Activated CD8-positive, alpha-beta memory T cell treated with anti-CD3 and anti-CD28 coated beads for 24 hours (primary cell): ENCODE measurements around the gene BCL2L14.
"Not testable (repeated sequence)": the region's sequence is repeated elsewhere in the genome, so short reads cannot be mapped to it uniquely, and the experiment has no call there.

Experiments used
- DNase-seq: peaks from one replicate; pipeline ENCODE4 v3.0.0-alpha.2; 2020

BCL2L14 gene

DNA sequence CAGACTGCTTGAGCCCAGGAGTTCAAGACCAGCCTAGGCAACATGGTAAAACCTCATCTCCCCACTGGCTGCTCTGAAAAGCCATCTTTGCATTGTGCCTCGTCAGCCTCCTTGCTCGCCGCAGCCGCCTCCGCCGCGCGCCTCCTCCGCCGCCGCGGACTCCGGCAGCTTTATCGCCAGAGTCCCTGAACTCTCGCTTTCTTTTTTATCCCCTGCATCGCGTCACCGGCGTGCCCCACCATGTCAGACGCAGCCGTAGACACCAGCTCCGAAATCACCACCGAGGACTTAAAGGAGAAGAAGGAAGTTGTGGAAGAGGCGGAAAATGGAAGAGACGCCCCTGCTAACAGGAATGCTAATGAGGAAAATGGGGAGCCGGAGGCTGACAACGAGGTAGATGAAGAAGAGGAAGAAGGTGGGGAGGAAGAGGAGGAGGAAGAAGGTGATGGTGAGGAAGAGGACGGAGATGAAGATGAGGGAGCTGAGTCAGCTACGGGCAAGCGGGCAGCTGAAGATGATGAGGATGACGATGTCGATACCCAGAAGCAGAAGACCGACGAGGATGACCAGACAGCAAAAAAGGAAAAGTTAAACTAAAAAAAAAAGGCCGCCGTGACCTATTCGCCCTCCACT lies 40.3 kb downstream of the BCL2L14 start:
- DNase-seq = not testable (repeated sequence)

DNA sequence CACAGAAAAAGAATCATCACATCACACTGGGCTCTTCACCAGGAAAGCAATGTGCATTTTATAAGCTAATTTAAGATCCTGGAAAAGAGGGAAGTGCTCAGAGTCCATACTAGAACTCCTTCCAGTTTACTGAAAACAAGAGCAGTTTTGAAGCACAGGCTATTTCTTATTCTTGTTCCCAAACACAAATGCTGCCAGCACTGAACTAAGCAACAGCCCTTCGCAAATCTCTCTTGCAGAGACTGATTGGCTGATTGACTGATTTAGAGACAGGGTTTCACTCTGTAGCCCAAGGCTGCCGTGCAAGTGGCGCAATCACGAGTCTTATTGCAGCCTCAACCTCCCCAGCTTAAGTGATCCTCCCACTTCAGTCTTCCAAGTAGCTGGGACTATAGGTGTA lies 44.8 kb downstream of the BCL2L14 start:
- no peak for DNase-seq

DNA sequence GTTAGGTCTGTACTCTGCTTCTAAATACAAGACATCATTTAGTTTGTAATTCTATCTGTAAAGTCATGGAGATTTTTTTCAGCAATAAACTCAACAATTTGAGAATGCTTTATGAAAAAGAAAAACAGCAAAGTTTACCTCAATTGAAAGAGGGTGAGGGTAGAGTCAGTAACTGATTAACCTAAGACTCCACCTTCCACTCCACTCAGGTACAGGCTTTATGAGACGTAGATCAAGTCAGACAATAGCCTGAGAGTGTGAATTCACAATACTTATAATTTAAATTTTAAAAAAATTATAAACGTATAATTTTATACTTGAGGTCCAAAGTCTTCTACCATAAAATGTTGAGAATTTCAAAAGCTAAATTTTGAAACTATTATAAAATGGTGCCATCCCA lies 45.9 kb downstream of the BCL2L14 start:
- no peak for DNase-seq

DNA sequence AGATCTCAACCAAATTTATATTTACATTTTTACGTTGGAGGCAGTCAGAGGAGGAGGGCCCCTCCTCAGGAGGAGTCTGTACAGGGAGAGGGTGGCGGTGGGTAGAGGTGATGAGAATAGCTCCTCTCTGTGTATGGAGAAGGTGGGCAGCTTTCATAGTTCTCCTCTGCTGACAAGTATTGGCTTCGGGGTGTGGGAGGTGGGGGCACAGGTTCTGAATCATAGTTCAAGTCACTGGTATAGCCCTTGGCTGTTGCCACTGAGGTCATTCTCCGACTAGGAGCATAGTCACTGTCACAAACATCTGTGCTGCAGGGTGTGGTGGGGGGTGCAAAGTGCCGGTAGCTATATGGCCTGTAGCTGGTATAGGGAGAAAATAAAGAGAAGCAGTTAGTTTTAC lies 50.3 kb downstream of the BCL2L14 start:
- no peak for DNase-seq

DNA sequence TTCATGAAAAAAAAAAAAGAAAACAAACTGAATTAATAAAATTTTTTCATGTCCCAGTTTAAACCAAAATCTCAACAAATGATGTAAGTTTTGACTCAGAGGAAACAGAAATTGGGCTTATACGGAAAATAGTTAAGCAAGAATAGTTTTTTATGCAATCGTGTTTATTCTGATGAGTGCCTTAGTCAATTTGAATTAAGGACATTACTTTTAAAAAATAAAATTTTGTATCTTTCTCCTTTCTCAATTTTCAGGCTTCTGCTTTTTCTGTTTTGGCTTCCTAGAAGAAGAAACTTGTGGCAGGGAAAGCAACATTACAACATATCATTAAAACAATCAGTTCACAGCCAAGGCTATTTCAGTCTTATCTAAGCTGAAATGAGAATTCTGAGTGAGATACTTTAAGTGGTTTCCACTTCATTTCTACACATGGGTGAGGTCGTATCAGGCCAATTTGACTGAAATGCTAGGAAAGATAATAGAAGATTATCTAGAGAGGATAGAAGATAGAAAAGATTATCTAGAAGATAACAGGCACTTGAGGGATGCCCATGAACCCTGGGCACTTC lies 52.4 kb downstream of the BCL2L14 start:
- no peak for DNase-seq

DNA sequence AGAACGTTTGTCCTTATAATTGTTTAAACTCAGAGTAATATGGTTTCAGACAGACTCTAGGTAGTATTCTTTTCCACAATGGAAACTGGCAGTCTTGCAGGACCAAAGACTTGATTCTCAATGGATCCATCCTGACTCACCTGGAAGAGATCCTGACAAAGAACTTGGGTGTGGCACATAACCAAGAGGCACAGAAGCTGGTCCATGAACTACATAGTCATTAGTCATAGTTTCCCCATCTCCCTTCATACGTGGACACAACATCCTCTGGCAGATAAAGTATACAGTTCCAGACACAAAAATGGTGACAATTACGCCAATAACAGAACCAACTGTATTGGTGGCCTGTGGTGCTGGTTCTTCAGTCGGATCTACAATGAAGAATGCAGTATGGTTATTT lies 55.8 kb downstream of the BCL2L14 start:
- DNase-seq = no peak

DNA sequence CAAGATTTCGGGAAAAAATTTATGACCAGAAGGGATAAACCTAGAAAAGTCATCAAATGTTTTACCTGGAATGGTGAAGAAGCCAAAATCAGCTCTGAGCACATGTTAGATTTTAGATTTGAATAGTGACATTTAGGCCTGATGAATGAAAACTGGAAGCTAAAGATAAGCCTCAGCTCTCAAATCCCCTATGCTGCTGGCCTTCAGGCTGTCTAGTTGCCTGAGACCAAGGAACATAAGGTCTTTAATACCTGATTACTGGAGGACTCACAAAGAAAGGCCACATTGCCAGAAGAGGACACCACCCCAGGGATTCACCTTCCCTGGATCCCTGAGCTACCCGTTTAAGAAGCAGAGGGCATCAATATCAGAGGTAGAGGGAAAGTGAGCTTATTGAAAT lies 56.6 kb downstream of the BCL2L14 start:
- no peak for DNase-seq

DNA sequence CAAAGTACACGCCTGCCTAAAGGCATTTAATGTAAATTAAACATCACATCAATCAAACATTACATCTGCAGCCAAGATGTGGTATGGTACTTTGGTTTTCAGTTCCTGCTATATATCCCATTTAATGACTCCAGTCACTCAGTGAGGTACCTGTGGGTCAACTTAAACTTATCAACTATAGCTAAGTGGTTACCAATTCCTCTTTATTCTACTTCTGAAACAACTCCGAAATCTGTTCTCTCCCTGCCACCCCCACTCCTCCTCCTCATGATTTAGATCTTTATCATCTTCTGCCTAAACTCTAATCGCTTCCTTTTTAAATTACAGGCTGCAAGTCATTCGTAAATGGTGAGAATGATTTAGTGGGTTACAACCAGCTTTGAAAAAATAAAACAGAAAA lies 57.9 kb downstream of the BCL2L14 start:
- DNase-seq = no peak

DNA sequence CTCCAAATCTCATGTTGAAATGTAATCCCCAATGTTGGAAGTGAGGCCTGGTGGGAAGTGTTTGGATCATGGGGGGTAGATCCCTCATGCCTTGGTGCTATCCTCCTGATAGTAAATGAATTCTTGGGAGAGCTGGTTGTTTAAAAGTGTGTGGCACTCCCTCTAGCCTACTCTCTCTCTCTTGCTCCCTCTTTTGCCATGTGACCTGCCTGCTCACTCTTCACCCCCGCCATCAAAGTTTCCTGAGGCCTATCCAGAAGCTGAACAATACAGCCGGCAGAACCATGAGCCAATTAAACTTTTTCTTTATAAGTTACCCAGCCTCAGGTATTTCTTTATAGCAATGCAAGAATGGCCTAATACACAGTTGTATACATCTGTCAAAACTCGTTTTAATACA lies 62.5 kb downstream of the BCL2L14 start:
- no peak for DNase-seq

DNA sequence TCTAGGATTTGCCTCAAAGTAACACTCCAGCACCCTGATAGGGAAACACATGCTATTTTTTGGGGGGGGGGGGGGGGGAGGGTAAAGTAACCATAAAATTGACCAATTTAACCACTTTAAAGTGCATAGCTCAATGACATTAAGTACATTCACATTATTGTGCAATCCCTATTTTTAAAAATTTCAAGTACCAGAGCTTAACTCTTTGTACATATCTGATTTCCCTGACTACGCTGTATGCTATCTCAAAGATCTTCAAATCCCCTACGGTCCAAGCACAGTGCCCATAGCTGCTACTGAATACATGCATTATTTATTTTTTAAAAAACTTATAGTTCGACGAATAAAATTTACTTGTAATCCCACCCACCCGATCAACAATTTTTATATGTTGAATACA lies 63.0 kb downstream of the BCL2L14 start:
- no peak for DNase-seq

DNA sequence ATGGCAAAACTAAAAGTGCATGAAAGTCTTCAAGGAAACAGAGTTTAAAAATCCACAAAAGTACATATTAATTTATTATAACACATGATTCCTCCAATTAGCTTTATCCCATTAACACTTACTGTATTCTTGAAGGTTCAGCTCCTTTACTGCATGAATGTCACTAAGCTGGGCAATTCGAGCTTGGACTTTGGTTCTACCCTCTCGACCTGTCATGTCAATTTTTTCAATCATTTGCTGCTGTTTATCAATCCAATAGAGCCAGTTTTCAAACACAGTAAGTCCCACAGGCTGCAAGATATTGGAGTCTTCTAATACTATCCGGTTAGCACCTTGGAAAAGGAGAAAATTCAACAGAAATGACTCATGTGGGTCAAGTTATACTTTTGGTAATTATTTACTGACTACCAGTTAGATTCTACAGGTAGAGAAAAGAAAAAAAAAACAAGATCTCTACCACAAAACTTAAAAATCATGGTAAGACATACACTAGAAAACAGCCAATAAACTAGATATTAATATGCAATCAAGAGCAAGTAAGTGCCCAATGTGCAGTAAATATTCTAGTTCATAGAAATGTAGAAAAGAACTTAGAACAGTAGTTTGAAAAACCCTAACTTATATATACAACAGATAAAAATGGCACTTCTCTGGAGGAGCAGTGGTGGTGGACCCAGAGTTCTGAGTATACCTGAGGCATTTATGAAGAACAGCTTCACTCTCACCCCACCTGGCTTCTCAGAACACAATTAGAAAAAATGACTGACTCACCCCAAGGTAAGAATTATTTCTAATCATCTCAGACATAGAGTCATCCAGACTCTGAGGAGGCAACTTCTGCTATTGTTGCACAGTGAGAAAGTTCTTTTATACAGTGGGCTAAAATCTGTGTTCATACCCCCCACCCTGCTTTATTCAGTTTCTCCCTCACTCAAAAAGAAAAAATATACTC lies 67.7 kb downstream of the BCL2L14 start:
- DNase-seq = no peak

DNA sequence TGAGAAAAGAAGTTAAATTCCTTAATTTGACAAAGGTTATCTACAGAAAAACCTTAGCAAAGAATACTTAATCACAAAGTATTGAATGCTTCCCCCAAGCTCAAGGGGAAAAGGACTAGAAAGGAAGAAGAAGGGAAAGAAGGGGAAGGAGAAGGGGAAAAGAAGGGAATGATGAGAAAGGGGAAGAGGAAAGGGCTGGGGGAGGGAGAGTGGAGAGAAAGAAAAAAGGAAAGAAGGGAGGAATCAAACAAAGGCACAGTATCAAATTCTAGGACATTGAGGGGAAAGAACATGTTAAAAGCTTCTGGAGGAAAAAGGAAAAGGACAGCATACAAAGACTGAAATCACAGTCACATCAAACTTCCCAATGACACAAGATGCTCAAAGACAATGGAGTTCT lies 70.3 kb downstream of the BCL2L14 start:
- DNase-seq = no peak

DNA sequence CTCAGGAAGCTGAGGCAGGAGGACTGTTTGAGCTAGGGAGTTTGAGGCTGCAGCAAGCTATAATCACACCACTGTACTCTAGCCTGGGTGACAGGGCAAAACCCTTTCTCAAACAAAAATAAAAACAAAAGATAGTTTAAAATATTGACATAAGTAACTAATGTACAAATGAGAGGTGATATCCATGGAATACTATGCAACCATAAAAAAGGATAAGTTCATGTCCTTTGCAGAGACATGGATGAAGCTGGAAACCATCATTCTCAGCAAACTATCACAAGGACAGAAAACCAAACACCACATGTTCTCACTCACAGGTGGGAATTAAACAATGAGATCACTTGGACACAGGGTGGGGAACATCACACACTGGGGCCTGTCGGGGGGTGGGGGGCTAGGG lies 73.8 kb downstream of the BCL2L14 start:
- not testable (repeated sequence) for DNase-seq

DNA sequence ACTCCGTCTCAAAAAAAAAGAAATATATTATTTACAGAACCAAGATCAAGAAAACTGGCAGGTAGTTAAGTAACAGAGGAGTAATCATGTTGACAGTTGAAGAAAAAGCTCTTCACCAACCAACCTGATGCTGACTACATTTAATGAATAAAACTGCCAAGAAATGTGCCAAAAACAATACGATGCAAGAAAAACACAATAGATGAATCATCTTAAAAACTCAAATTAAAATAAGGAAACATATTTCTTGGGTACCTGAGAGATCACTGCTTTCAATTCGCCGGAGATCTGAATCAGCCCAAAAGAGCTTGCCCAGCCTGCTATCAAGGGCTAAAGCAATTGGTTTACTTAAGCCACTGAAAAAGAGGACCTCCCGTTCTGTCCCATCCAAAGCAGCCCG lies 76.4 kb downstream of the BCL2L14 start:
- no peak for DNase-seq
